HG02840 (cell line): ENCODE measurements around the gene TTBK2.

ENCODE experiments used
- ATAC-seq: cut with Tn5 transposase; IDR thresholded peaks from one replicate; pipeline ENCODE4 v1.9.1; 2021; ENCODE audit warnings: mild to moderate bottlenecking, moderate library complexity, moderate number of reproducible peaks; ENCODE audit not compliant: unreplicated experiment, low FRiP score

TTBK2 gene

GRCh38 chr15:42730536-42730935, 190.0 kb downstream of the TTBK2 start:
- ATAC-seq, result no peak

- ATAC-seq, result no peak
Measured at GRCh38 chr15:42730135-42730534, 190.4 kb downstream of the TTBK2 start.

- ATAC-seq, result no peak
Measured at GRCh38 chr15:42729409-42729808, 191.2 kb downstream of the TTBK2 start.

- no peak for ATAC-seq
Measured at GRCh38 chr15:42728972-42729371, 191.6 kb downstream of the TTBK2 start.

- ATAC-seq, result no peak
Measured at GRCh38 chr15:42728560-42728959, 192.0 kb downstream of the TTBK2 start.

- no peak for ATAC-seq
Measured at GRCh38 chr15:42727750-42728381, 192.7 kb downstream of the TTBK2 start.

GRCh38 chr15:42726114-42726513, 194.5 kb downstream of the TTBK2 start:
- ATAC-seq, result no peak

- ATAC-seq, result no peak
Measured at GRCh38 chr15:42725331-42725903, 195.2 kb downstream of the TTBK2 start.

- no peak for ATAC-seq
Measured at GRCh38 chr15:42724276-42724675, 196.3 kb downstream of the TTBK2 start.

GRCh38 chr15:42723068-42723467, 197.5 kb downstream of the TTBK2 start:
- no peak for ATAC-seq

GRCh38 chr15:42721916-42722315, 198.7 kb downstream of the TTBK2 start:
- ATAC-seq, result no peak

- no peak for ATAC-seq
Measured at GRCh38 chr15:42721016-42721415, 199.6 kb downstream of the TTBK2 start.

GRCh38 chr15:42720071-42720470, 200.5 kb downstream of the TTBK2 start:
- no peak for ATAC-seq

- ATAC-seq, result no peak
Measured at GRCh38 chr15:42719043-42719442, 201.5 kb downstream of the TTBK2 start.

GRCh38 chr15:42716626-42717025, 204.0 kb downstream of the TTBK2 start:
- no peak for ATAC-seq

GRCh38 chr15:42716125-42716524, 204.5 kb downstream of the TTBK2 start:
- no peak for ATAC-seq

- ATAC-seq, result no peak
Measured at GRCh38 chr15:42712584-42712983, 208.0 kb downstream of the TTBK2 start.

GRCh38 chr15:42711746-42712145, 208.8 kb downstream of the TTBK2 start:
- ATAC-seq, result no peak

GRCh38 chr15:42710662-42711061, 209.9 kb downstream of the TTBK2 start:
- ATAC-seq, result no peak

GRCh38 chr15:42707873-42708544, 212.6 kb downstream of the TTBK2 start:
- ATAC-seq, result no peak

- no peak for ATAC-seq
Measured at GRCh38 chr15:42707068-42707467, 213.5 kb downstream of the TTBK2 start.

GRCh38 chr15:42705336-42705735, 215.2 kb downstream of the TTBK2 start:
- ATAC-seq, result no peak
